ENCODE data around the gene NHLRC3.

Gene NHLRC3

GRCh38 chr13:39016087-39016486 is 22.2 kb upstream of the NHLRC3 start:
- H3K4me3 ChIP-seq (ENCODE audit: low read depth, low read length) = no peak overlapping the region
- TF ChIP-seq CTCF (IDR thresholded peaks at IDR 0.05; ENCODE audit: borderline replicate concordance, insufficient read depth, low read depth, low read length) = no peak

- TF ChIP-seq CTCF (IDR thresholded peaks at IDR 0.05; ENCODE audit: borderline replicate concordance, insufficient read depth, low read depth, low read length) = peak; percentile 47
- no peak overlapping the region for H3K4me3 ChIP-seq (ENCODE audit: low read depth, low read length)
Observed at GRCh38 chr13:39016787-39017186, 21.5 kb upstream of the NHLRC3 start.

- no peak for TF ChIP-seq CTCF (IDR thresholded peaks at IDR 0.05; ENCODE audit: borderline replicate concordance, insufficient read depth, low read depth, low read length)
- no peak overlapping the region for H3K4me3 ChIP-seq (ENCODE audit: low read depth, low read length)
Observed at GRCh38 chr13:39020853-39021462, 17.3 kb upstream of the NHLRC3 start.

GRCh38 chr13:39023316-39023715 is 14.9 kb upstream of the NHLRC3 start:
- TF ChIP-seq CTCF (IDR thresholded peaks at IDR 0.05; ENCODE audit: borderline replicate concordance, insufficient read depth, low read depth, low read length) = no peak
- H3K4me3 ChIP-seq (ENCODE audit: low read depth, low read length) = no peak overlapping the region

GRCh38 chr13:39023761-39024160 is 14.5 kb upstream of the NHLRC3 start:
- TF ChIP-seq CTCF (IDR thresholded peaks at IDR 0.05; ENCODE audit: borderline replicate concordance, insufficient read depth, low read depth, low read length) = no peak
- H3K4me3 ChIP-seq (ENCODE audit: low read depth, low read length) = no peak overlapping the region

GRCh38 chr13:39025433-39025839 is 12.8 kb upstream of the NHLRC3 start:
- no peak for TF ChIP-seq CTCF (IDR thresholded peaks at IDR 0.05; ENCODE audit: borderline replicate concordance, insufficient read depth, low read depth, low read length)
- no peak overlapping the region for H3K4me3 ChIP-seq (ENCODE audit: low read depth, low read length)

- no peak overlapping the region for H3K4me3 ChIP-seq (ENCODE audit: low read depth, low read length)
- no peak for TF ChIP-seq CTCF (IDR thresholded peaks at IDR 0.05; ENCODE audit: borderline replicate concordance, insufficient read depth, low read depth, low read length)
Observed at GRCh38 chr13:39032150-39032549, 6.1 kb upstream of the NHLRC3 start.

Data from GM12875 (cell line).